CD14-positive monocyte (primary cell): ENCODE data around the gene TANC1. TPM values are rescaled to one million over a fixed set of nuclear protein-coding genes. Genes with fewer than 3 reads are reported as not detected.

ENCODE experiments used
- DNase-seq, 3 donors: peaks; one replicate each; pipeline ENCODE4 v3.0.0-alpha.2; 2011 to 2022
- H2AFZ ChIP-seq: 2 replicates; pipeline ENCODE4 v1.6.0; 2012; ENCODE audit warnings: mild to moderate bottlenecking, low read depth, low read length, inconsistent platforms; ENCODE audit not compliant: insufficient read depth, poor library complexity, severe bottlenecking
- H3K27ac ChIP-seq, 2 donors: 1 replicate in 1 of 2; 2 replicates in 1 of 2; pipeline ENCODE4 v1.5.1; 2012 to 2013; ENCODE audit warnings: low read length in 2 of 2, control low read depth in 1 of 2, inconsistent platforms in 1 of 2, low read depth in 1 of 2, mild to moderate bottlenecking in 1 of 2
- H3K27me3 ChIP-seq, 2 donors: one replicate each; pipeline versions ENCODE4 v1.6.0 to v1.6.1; 2011 to 2013; ENCODE audit warnings: low read length in 2 of 2; ENCODE audit not compliant: control insufficient read depth in 2 of 2, insufficient read depth in 2 of 2
- H3K36me3 ChIP-seq, 2 donors: replicated peaks in 1 of 2; 1 replicate in 1 of 2; 2 replicates in 1 of 2; pipeline versions ENCODE4 v1.5.1 to v1.6.1; 2012 to 2013; ENCODE audit warnings: low read length in 2 of 2, control low read depth in 1 of 2, inconsistent platforms in 1 of 2, mild to moderate bottlenecking in 1 of 2; ENCODE audit not compliant: insufficient read depth in 2 of 2, control insufficient read depth in 1 of 2
- H3K4me1 ChIP-seq, 2 donors: 1 replicate in 1 of 2; 2 replicates in 1 of 2; pipeline versions ENCODE4 v1.5.1 to v1.6.1; 2012 to 2013; ENCODE audit warnings: low read length in 2 of 2, control low read depth in 1 of 2, inconsistent platforms in 1 of 2, mild to moderate bottlenecking in 1 of 2, moderate library complexity in 1 of 2; ENCODE audit not compliant: insufficient read depth in 2 of 2, control insufficient read depth in 1 of 2
- H3K4me2 ChIP-seq: replicated peaks from 2 replicates; pipeline ENCODE3; 2012; ENCODE audit warnings: low read length, moderate library complexity, mild to moderate bottlenecking; ENCODE audit not compliant: poor library complexity, severe bottlenecking; ENCODE audit errors: extremely low read depth
- H3K4me3 ChIP-seq, 3 experiments: fragments of 200-600 bp in 1 of 3; sonication (generic) in 1 of 3; replicated peaks in 1 of 3; 1 replicate in 2 of 3; 2 replicates in 1 of 3; pipeline ENCODE4 v1.5.1; 2011 to 2013; ENCODE audit warnings: low read length in 3 of 3, mild to moderate bottlenecking in 3 of 3, control low read depth in 2 of 3, low read depth in 2 of 3, inconsistent platforms in 1 of 3, moderate library complexity in 1 of 3
- H3K79me2 ChIP-seq: 2 replicates; pipeline ENCODE4 v1.6.0; 2012; ENCODE audit warnings: mild to moderate bottlenecking, control low read depth, inconsistent platforms, low read length, moderate library complexity; ENCODE audit not compliant: insufficient read depth
- H3K9ac ChIP-seq: 2 replicates; pipeline ENCODE4 v1.6.0; 2017; ENCODE audit warnings: low read length, mild to moderate bottlenecking; ENCODE audit not compliant: insufficient read depth, poor library complexity, severe bottlenecking
- H3K9me3 ChIP-seq, 2 donors: replicated peaks in 1 of 2; 1 replicate in 1 of 2; 2 replicates in 1 of 2; pipeline versions ENCODE4 v1.5.1 to v1.6.1; 2012 to 2013; ENCODE audit warnings: low read length in 2 of 2, control low read depth in 1 of 2; ENCODE audit not compliant: control insufficient read depth in 1 of 2, insufficient read depth in 1 of 2
- H4K20me1 ChIP-seq: 2 replicates; pipeline ENCODE4 v1.6.0; 2012; ENCODE audit warnings: mild to moderate bottlenecking, low read length, control low read depth, moderate library complexity; ENCODE audit not compliant: insufficient read depth
- H3K27ac Mint-ChIP-seq, 7 donors: one replicate each; pipeline ENCODE4 v1.8.0; 2020; ENCODE audit warnings: mild to moderate bottlenecking in 7 of 7, mixed read lengths in 7 of 7, moderate library complexity in 6 of 7, inconsistent platforms in 2 of 7
- H3K27me3 Mint-ChIP-seq, 3 donors: one replicate each; pipeline ENCODE4 v1.8.0; 2021 to 2022; ENCODE audit warnings: low read depth in 3 of 3, mild to moderate bottlenecking in 3 of 3, mixed read lengths in 3 of 3, moderate library complexity in 3 of 3, inconsistent platforms in 1 of 3
- H3K36me3 Mint-ChIP-seq, 2 donors: one replicate each; pipeline ENCODE4 v1.8.0; 2020; ENCODE audit warnings: mixed read lengths in 2 of 2, inconsistent platforms in 1 of 2, mild to moderate bottlenecking in 1 of 2
- H3K4me1 Mint-ChIP-seq: one replicate; pipeline ENCODE4 v1.8.0; 2020; ENCODE audit warnings: mild to moderate bottlenecking, mixed read lengths
- H3K4me3 Mint-ChIP-seq, 2 donors: one replicate each; pipeline ENCODE4 v1.8.0; 2020; ENCODE audit warnings: mild to moderate bottlenecking in 2 of 2, mixed read lengths in 2 of 2, moderate library complexity in 1 of 2
- H3K9me3 Mint-ChIP-seq, 7 donors: one replicate each; pipeline ENCODE4 v1.8.0; 2020 to 2022; ENCODE audit warnings: mixed read lengths in 7 of 7, mild to moderate bottlenecking in 6 of 7, moderate library complexity in 6 of 7, inconsistent platforms in 2 of 7
- WGBS: methylation state at CpG from one replicate; pipeline ENCODE4 v1.1.5; 2013; ENCODE audit warnings: missing lambda C conversion rate; ENCODE audit not compliant: insufficient coverage; 5-methylcytosine and 5-hydroxymethylcytosine counted together
- intact Hi-C, 2 donors: fragments of 100-400 bp; cut with micrococcal nuclease; formaldehyde crosslinking; loops; one replicate each; pipeline versions ENCODE4 v1.15.0 to v1.15.1; 2023
- polyA plus RNA-seq, 3 donors: library from polyadenylated mRNA; depleted of rRNA in 1 of 3; unstranded in 2 of 3; stranded (reverse) in 1 of 3; fragments of 300-500 nt in 2 of 3; fragments of >200 nt in 1 of 3; fragmentation: Illumina TruSeq in 2 of 3; gene quantifications; 1 replicate in 2 of 3; 2 replicates in 1 of 3; pipeline ENCODE4 v1.2.3, GENCODE V29; 2012 to 2021
- TF ChIP-seq, protein P1 (sequence below): fragments of 200-600 bp; IDR thresholded peaks from one replicate; pipeline ENCODE4 v1.8.0; 2022; ENCODE audit warnings: antibody characterized with exemption, mild to moderate bottlenecking

TANC1 gene
- polyA plus RNA-seq, 3 donors: 0.04 TPM; not detected in 2

DNA sequence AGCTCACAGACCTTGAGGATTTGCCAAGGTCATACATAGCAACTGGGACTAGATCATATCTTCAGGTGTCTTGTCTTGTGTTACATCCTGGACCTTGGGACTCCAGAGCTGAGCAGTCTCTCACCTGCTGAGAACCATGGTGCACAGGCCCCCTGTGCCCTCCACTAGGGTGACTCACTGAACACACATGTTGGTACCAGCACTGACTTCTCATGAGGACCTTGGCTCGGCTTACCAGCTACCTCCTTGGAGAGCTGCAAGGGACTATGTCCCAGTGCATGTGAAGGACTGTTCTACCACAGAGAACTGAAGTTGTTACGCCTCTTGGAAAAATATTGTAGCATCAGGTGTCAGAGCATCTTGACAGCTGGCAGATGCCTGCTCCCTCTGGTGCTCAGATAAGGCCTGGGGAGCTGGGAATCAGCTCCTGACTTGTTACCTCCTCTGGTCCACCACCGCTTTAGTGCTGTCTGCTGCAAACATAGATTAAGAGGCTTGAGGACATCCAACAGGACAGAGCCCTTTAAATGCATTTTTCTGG, 246.0 kb downstream of the TANC1 start:
- Histone ChIP-seq H3K79me2 (no peaks in the 10 kb centered on the region), H2AFZ (no peak overlapping the region), H3K4me2 (no peak overlapping the region), H3K9me3 (peaks cover 0 to 8% of the 10 kb centered on the region in 2 donors), H3K27ac (no peak overlapping the region), H3K27me3 (no peaks in the 10 kb centered on the region), H3K4me3 (no peak overlapping the region), H3K36me3 (no peaks in the 10 kb centered on the region), H4K20me1 (no peaks in the 10 kb centered on the region), H3K4me1 (no peaks in the 10 kb centered on the region), H3K9ac (no peak overlapping the region)
- no peaks in the 10 kb centered on the region for H3K4me1 Mint-ChIP-seq
- DNase-seq: no peak
- no peak overlapping the region for H3K4me3 Mint-ChIP-seq
- peaks cover 0 to 13% (median 5%) of the 10 kb centered on the region in 7 donors for H3K9me3 Mint-ChIP-seq
- no peak overlapping the region for H3K27ac Mint-ChIP-seq
- 93% methylated on average over 3 of the region's 3 CpGs for WGBS
- intact Hi-C loops: no loop called here
- TF ChIP-seq, protein P1, sequence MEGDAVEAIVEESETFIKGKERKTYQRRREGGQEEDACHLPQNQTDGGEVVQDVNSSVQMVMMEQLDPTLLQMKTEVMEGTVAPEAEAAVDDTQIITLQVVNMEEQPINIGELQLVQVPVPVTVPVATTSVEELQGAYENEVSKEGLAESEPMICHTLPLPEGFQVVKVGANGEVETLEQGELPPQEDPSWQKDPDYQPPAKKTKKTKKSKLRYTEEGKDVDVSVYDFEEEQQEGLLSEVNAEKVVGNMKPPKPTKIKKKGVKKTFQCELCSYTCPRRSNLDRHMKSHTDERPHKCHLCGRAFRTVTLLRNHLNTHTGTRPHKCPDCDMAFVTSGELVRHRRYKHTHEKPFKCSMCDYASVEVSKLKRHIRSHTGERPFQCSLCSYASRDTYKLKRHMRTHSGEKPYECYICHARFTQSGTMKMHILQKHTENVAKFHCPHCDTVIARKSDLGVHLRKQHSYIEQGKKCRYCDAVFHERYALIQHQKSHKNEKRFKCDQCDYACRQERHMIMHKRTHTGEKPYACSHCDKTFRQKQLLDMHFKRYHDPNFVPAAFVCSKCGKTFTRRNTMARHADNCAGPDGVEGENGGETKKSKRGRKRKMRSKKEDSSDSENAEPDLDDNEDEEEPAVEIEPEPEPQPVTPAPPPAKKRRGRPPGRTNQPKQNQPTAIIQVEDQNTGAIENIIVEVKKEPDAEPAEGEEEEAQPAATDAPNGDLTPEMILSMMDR: no peak
- no peaks in the 10 kb centered on the region for H3K36me3 Mint-ChIP-seq
- H3K27me3 Mint-ChIP-seq: no peaks in the 10 kb centered on the region

DNA sequence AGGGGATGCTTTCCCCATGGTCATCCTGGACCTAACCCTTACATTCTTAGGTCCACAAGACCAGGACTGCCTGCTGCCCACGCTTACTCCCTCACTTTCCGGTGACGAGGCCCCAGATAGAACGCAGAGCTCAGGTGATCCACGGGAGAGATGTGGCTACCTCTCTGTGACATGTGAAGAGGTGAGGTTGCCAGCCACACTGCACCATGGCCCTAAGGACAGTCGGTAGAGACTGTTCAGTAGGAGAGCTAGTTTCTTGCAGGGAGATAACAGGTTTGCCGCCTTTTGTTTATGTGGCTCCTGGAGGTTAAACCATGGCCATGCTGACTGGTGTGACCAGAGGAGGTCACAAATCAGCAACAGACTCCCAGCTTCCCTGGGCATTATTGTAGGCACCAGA, 246.7 kb downstream of the TANC1 start:
- H3K4me2 ChIP-seq: no peak overlapping the region
- Mint-ChIP-seq H3K4me1 (no peaks in the 10 kb centered on the region), H3K4me3 (no peak overlapping the region), H3K27me3 (no peaks in the 10 kb centered on the region), H3K9me3 (peaks cover 0 to 13% (median 5%) of the 10 kb centered on the region in 7 donors), H3K36me3 (no peaks in the 10 kb centered on the region), H3K27ac (no peak overlapping the region)
- no peak overlapping the region for H3K9ac ChIP-seq
- H3K79me2 ChIP-seq: no peaks in the 10 kb centered on the region
- no peak overlapping the region for H3K4me3 ChIP-seq
- no peak overlapping the region for H2AFZ ChIP-seq
- no peaks in the 10 kb centered on the region for H4K20me1 ChIP-seq
- peaks cover 0 to 8% of the 10 kb centered on the region in 2 donors for H3K9me3 ChIP-seq
- H3K27me3 ChIP-seq: no peaks in the 10 kb centered on the region
- intact Hi-C loops: no loop called here
- TF ChIP-seq, protein P1: no peak
- no peaks in the 10 kb centered on the region for H3K4me1 ChIP-seq
- H3K27ac ChIP-seq: no peak overlapping the region
- 99% methylated on average over 7 of the region's 7 CpGs for WGBS
- no peak for DNase-seq
- no peaks in the 10 kb centered on the region for H3K36me3 ChIP-seq
